OCI-M2 (cell line): Measurements from ENCODE around the gene SGTB.
"Not testable (repeated sequence)": the region's sequence is repeated elsewhere in the genome, so short reads cannot be mapped to it uniquely, and the experiment has no call there.

Experiments
- DNase-seq: peaks from one replicate; lab custom pipeline; 2025; ENCODE audit not compliant: unreplicated experiment; lab: John Stamatoyannopoulos, UW

The SGTB gene

DNA sequence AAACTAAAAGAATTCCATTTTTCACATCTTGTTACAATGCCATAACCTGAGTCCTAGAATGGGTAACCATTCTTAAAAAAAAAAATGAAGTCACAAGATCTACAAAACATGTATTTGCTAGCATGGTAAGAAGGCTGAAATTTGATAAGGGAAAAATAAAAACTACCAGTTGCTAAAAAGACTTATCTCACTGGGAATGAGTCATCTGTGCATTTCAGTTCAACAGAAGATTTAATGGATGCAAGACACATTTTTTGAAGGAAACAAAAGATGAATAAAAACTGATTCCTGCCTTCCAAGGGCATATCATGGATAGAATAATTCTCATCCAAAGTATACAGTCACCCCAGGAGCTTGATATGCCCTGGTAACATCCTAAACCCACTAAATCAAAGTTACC lies 47.2 kb downstream of the SGTB start:
- DNase-seq: no peak

DNA sequence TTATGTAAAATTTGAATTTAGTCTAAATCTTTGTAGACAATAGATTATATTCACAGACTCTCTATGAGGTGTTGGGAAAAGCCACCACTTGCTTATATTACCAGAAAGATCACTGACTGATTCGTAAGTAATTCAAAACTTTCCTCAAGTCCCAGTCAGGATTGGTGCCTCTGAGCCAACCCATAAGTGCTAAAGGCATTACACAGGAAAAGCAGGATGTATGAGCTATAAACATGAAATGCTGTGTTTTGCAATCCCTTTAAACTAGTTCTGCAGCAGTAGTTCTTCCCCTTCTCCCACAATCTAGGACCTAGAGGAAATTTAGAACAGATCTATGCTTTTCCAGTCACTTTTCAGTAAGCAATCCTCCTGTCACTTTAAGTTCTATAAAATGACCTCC lies 49.1 kb downstream of the SGTB start:
- no peak for DNase-seq

DNA sequence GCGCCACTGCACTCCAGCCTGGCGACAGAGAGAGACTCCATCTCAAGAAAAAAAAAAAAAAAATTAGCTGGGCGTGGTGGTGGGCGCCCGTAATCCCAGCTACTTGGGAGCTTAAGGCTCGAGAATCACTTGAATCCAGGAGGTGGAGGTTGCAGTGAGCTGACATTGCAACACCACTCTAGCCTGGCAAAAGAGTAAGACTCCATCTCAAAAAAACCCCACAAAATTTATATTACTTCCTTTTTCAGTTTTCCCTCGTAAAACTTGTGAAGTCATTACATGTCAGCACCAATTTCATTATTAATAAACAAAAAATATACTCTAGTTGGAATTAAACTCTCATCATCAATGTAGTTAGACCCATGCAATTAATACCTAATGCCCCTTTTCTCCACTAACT lies 53.2 kb downstream of the SGTB start:
- no peak for DNase-seq

DNA sequence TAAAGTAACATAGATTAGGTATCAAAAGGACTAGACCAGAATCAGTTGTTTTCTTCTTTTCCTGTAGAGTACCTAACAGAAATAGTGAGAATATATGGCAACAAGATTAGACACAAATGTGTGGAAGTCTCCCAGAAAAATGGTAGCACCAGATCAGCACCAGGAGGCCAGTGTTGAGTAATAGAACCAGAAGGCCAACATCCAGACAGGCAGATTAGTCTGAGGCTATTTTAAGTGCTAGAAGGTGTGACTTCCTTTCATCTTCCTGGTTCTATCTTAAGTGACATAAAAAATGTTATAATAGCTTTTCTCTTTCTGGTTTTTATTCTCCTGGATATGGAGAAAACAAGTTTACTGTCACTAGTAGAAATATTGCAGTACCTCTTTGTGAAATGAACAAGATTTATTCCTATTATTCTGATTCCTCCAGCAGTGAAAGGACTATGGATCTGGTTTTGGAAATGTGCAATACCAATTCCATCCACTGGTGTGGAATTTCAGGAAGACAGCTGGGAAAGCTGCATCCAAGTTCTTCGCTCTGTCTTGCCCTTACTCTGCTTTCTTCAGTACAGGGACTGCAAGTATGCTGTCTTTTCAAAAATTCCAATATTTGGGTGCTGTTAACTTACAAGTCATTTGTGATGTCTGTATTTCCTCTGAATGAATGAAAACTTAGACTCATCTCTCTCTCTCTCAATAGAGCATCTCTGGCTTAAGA lies 57.9 kb downstream of the SGTB start:
- DNase-seq: no peak

DNA sequence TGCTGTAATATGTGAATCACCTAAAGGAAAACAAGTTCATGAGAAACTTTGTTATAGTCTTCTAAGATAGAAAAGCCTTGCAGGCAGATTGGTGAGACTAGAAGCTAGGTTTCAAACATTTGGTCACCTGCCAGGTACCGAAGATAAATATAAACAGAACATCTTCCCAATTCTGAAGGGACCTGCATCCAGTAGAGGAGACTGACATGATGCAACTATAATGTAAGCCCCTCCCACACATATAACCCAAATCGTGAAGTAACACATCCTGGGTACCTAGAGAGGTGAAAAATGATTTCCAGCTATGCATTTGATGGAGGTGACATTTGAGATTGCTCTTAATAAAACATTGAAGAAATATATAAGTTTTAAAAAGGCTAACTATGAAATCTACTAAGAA lies 67.2 kb downstream of the SGTB start:
- DNase-seq: no peak

DNA sequence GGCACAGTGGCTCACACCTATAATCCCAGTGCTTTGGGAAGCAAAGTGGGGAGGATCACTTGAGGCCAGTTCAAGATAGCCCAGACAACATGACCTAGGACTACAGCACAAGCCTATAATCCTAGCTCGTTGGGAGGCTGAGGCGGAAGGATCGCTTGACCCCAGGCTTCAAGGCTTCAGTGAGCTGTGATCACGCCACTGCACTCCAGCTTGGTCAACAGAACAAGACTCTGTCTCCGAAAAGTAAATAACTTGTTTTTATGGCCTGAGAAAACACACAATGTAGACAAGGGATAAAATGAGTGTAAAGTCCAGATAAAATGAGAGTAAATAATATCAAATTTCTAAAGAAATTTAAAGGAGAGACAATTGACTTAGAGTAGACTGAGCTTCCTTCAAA lies 70.8 kb downstream of the SGTB start:
- no peak for DNase-seq

DNA sequence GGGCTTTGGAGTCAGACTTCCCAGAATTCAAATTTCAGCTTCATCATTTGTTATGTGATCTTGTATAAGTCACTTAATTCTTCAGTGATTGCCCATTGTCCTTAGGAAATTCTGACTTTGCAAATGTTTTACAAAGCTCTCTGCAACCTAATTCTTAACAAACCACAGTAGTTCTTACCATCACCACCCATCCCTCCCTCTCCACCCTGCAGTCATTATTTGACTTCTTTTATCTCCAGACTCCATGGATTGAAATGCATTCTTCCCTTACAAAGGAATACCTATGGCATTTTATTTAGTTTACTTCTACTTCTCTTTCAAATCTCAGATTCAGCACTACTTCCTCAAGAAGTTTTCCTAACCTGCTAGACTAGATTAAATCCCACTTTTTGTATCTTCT lies 74.0 kb downstream of the SGTB start:
- DNase-seq: no peak

DNA sequence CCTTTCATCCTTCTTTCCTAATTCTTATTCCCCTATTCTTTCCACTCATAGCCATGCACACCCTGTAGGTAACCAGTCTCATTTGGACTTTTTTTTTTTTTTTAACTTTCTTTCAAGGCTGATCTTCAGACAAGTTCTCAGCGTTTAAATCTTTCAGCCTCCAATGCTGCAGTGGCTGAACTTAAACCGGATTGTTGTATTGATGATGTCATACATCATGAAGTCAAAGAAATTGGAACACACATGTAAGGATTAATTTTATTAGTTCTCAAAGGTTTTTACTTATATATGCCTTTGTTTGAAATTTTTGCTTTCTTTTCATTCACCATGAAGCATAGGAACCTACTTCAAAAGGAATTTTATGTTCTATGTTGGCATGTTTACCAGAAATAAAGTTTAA lies 75.0 kb downstream of the SGTB start:
- no peak for DNase-seq

DNA sequence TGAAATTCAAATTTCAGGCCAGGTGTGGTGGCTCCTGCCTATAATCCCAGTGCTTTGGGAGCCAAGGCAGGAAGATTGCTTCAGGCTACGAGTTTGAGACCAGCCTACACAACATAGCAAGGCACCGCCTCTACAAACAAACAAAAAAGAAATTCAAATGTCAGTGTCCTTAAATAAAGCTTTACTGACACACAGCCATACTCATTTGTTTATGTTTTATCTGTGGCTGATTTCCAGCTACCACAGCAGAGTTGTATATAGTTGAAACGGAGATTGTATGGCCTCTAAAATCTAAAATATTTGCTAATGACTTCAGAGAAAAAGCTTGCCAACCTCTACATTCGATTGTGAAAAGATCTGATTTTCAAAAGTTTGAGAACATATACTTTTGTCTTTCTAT lies 81.7 kb downstream of the SGTB start:
- DNase-seq: no peak

DNA sequence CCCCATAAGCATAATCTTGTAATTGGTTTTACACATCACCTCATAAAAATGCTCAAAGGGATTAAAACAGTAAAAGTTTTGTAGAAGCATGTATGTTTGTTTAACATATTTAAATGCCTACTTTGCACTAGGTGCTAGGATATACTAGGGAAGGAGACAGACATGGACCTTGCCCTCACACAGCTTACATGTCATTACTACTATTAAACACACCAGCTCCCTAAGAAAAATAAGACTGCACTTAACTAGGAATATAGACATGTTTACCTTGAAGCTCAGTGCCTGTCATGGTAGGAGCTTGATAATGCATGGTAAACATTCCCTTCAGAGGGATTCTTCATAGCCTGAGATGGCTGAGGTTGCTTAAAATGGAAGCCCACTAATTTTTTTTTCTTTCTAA lies 90.9 kb downstream of the SGTB start:
- no peak for DNase-seq

DNA sequence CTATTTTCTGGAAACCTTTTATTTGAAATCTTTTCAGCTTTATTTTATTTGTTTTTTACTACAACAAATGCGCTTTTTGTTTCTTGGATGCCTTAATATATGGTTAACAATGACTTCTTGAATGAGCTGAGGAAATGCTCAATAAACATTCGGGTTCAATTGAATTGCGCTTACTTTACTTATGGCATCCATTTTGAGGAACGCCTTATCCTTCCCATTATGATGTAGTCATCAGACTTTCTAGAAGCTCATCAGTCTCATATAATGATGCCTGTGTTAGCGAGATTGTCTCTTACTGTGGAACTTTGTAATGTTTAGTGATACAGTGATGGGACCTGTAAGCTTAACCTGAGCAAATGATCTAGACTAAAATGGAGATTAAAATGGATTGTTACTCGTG lies 96.2 kb downstream of the SGTB start:
- DNase-seq: no peak

DNA sequence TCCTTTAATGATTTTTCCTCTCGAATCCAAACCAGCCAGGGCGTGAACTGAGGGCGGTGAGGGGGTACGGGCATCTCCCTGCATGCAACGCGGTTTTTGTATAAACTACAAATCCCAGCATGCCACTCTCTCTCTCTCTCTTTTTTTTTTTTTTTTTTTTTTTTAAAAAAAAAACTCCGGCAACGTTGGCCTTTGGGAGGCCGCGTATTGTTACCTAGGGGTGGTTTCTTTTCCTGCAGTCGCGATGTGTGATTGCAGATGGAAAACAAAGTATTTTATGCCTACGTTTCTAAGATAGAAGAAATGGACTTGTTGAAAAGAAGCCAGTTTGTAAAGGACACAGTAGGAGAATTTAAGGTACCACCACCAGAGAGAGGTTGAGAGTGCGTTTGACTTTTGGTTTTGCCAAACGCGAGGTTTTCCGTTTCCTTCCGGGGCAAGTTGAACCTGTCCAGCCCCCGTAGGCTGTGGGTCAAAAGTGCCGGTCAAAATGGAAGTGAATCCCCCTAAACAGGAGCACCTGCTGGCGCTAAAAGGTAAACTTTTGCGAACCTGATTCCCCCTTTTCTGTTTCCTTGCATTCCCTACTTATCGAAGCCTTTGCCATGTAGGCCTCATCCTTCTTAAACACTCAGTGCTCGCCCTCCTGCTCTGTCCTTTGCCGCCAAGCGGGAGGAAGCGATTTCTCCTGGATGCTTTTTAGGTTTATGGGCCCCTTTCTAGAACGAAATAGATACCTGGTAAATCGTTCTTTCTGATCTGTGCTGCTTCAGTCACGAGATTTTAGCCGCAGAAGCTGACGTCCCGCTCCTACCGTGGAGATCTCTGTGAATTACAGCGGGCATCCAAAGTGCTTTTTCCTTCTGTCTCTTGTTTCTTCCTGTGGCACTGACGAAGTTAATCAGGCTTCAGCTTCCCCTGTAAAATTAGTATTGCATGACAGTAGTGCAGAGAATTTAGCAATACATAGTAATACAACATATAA lies 97.0 kb downstream of the SGTB start, which contains the start of the genes SHLD3 and TRAPPC13:
TSS of gene SHLD3 (plus strand) at position 457 of the 985 bp plus-strand sequence. CDS start 4,561 bp downstream, outside the sequence.
TSS of gene TRAPPC13 (plus strand) at position 457 of the 985 bp plus-strand sequence. CDS start at position 491, 34 bp downstream.
- DNase-seq: peak; percentile 83

DNA sequence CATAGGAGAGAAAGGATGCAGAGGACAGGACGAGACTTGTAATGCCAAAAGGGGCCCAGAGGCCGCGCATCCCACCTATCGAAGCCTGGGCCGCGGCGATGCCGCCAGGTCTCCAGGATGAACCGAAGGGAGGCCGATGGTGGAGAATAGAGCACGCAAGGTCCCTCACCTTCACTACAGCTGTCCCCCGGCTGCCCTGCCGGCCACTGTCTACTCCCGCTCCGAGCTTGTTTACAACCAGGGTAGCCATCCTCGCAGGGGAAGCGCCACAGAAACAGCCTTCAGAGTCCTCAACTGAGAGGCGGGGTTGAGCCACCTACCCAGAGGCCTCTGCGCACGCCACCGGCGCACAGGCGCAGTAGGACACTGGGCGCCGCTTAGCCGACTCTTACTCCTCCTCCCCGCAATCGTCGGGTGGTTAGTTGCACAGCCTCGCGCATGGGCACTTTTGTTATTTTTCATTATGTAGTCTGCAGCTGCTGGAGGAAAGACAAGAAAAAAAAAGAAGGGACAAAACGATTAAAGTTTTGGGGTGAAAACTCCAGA lies 97.8 kb downstream of the SGTB start, which contains the start of gene TRIM23:
TSS of gene TRIM23 (minus strand) at position 309 of the 546 bp plus-strand sequence. CDS start at position 250, 59 bp downstream.
- DNase-seq: peak; percentile 83

DNA sequence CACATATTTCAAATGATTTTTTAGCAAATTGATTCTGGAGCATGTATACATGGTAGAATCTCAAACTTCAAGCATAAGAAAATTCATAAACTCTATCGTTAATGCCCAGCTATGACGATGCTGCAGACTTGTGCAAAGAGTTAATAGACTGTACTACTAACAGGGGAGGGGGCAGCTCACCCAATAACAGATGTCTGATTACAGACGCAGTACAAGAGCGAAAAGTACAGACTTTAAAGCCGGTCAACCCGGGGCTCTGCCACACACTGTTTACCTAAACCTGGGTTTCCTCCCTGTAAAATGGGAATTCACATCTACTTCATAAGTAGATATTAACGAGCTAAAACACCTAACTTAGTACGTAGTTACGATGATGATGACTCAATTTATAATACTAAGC lies 98.4 kb downstream of the SGTB start:
- no peak for DNase-seq

DNA sequence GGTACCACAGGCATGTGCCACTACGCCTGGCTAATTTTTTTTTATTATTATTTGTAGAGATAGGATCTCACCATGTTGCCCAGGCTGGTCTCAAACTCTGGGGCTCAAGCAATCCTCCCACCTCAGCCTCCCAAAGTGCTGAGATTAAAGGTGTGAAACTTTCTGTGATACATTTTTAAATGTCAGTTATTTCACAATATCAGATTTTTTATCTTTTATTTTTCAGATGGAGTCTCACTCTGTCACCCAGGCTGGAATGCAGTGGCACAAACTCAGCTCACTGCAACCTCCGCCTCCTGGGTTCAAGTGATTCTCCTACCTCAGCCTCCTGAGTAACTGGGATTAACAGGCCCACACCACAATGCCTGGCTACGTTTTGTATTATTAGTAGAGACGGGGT lies 99.9 kb downstream of the SGTB start:
- not testable (repeated sequence) for DNase-seq

DNA sequence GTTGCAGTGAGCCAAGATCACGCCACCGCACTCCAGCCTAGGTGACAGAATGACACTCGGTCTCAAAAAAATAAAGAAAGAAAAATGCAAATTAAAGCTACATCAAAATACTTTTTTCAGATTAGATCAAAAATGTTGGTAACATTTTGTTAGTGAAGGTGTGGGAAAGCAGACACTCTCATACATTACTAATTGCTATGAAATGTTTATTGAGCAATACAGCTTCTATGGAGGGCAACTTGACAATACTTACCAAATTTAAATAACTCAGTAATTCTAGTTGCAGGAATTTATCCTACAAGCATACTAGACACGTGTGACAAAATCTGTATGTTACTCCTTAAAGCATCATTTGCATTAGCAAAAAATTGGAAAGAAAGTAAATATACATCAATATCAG lies 101.9 kb downstream of the SGTB start:
- DNase-seq: no peak
